Naive B cell (primary cell): ENCODE data around the gene HMGCS2. TPM values are rescaled to one million over a fixed set of nuclear protein-coding genes. Genes with fewer than 3 reads are reported as not detected.
A peak's percentile ranks its signal among the peaks of the same experiment; 100 is the strongest.
"Not testable (repeated sequence)": the region's sequence is repeated elsewhere in the genome, so short reads cannot be mapped to it uniquely, and the experiment has no call there.

Experiments
- ATAC-seq, 2 donors: fragments of 150-1000 bp; cut with Tn5 transposase; 2 replicates each; pipeline ENCODE4 v1.10.0; 2021; ENCODE audit warnings: low read depth in 2 of 2, mild to moderate bottlenecking in 2 of 2, moderate library complexity in 2 of 2
- DNase-seq: peaks from one replicate; pipeline ENCODE4 v3.0.0; 2022
- H3K27ac Mint-ChIP-seq, 6 donors: one replicate each; pipeline ENCODE4 v1.8.0; 2020 to 2022; ENCODE audit warnings: mild to moderate bottlenecking in 6 of 6, mixed read lengths in 6 of 6, moderate library complexity in 5 of 6, inconsistent platforms in 2 of 6
- H3K27me3 Mint-ChIP-seq, 3 donors: one replicate each; pipeline ENCODE4 v1.8.0; 2021 to 2022; ENCODE audit warnings: mixed read lengths in 3 of 3, mild to moderate bottlenecking in 1 of 3
- H3K36me3 Mint-ChIP-seq, 2 donors: one replicate each; pipeline ENCODE4 v1.8.0; 2020 to 2022; ENCODE audit warnings: mixed read lengths in 2 of 2, inconsistent platforms in 1 of 2, mild to moderate bottlenecking in 1 of 2
- H3K4me1 Mint-ChIP-seq, 3 donors: one replicate each; pipeline ENCODE4 v1.8.0; 2020 to 2022; ENCODE audit warnings: mixed read lengths in 3 of 3, inconsistent platforms in 1 of 3, mild to moderate bottlenecking in 1 of 3, moderate library complexity in 1 of 3
- H3K4me3 Mint-ChIP-seq, 8 donors: one replicate each; pipeline ENCODE4 v1.8.0; 2020 to 2022; ENCODE audit warnings: mild to moderate bottlenecking in 8 of 8, mixed read lengths in 8 of 8, moderate library complexity in 8 of 8, inconsistent platforms in 2 of 8
- H3K9me3 Mint-ChIP-seq, 7 donors: one replicate each; pipeline ENCODE4 v1.8.0; 2020 to 2022; ENCODE audit warnings: mixed read lengths in 7 of 7, mild to moderate bottlenecking in 5 of 7, inconsistent platforms in 2 of 7, moderate library complexity in 1 of 7
- polyA plus RNA-seq, 6 donors: library from polyadenylated mRNA; unstranded; fragments of 300-500 nt; fragmentation: Illumina TruSeq; gene quantifications; one replicate each; pipeline ENCODE4 v1.2.3, GENCODE V29; 2021; ENCODE audit warnings: low read depth in 6 of 6

The HMGCS2 gene
- polyA plus RNA-seq, 6 donors from 2014 or later: not detected

DNA sequence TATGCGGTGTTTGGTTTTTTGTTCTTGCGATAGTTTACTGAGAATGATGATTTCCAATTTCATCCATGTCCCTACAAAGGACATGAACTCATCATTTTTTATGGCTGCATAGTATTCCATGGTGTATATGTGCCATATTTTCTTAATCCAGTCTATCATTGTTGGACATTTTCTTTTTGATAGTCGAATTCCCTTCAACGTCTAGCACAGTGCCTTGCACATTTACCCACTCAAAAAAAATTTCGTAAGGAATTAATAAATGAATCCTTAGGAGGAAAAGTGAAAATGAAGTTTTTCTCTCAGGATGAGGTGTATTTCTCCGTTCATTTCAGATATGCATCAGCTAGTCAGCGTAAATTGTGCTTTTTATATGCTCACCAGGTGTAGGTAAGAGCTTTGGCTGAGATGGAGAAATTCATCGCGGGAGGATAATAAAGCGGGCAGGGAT lies 57.3 kb downstream of the HMGCS2 start:
- not testable (repeated sequence) for H3K9me3 Mint-ChIP-seq, DNase-seq, ATAC-seq, H3K36me3 Mint-ChIP-seq
- H3K4me3 Mint-ChIP-seq: peak overlapping the region; percentile 85 to 95 (median 93)
- peaks cover 4 to 30% (median 27%) of the 10 kb centered on the region in 3 donors for H3K27me3 Mint-ChIP-seq
- H3K4me1 Mint-ChIP-seq: peaks cover 19 to 26% (median 20%) of the 10 kb centered on the region in 3 donors
- peak overlapping the region in 1 of 6 donors; percentile 37 for H3K27ac Mint-ChIP-seq

DNA sequence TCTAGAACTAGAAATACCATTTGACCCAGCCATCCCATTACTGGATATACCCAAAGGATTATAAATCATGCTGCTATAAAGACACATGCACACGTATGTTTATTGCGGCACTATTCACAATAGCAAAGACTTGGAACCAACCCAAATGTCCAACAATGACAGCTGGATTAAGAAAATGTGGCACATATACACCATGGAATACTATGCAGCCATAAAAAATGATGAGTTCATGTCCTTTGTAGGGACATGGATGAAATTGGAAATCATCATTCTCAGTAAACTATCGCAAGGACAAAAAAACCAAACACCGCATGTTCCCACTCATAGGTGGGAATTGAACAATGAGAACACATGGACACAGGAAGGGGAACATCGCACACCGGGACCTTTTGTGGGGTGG lies 62.1 kb downstream of the HMGCS2 start:
- ATAC-seq, H3K4me1 Mint-ChIP-seq, H3K4me3 Mint-ChIP-seq, DNase-seq, H3K27ac Mint-ChIP-seq: not testable (repeated sequence)
- Mint-ChIP-seq H3K27me3 (peaks cover 10 to 26% (median 23%) of the 10 kb centered on the region in 3 donors), H3K36me3 (peaks cover 7 to 24% of the 10 kb centered on the region in 2 donors), H3K9me3 (peaks cover 11 to 30% (median 18%) of the 10 kb centered on the region in 7 donors)

DNA sequence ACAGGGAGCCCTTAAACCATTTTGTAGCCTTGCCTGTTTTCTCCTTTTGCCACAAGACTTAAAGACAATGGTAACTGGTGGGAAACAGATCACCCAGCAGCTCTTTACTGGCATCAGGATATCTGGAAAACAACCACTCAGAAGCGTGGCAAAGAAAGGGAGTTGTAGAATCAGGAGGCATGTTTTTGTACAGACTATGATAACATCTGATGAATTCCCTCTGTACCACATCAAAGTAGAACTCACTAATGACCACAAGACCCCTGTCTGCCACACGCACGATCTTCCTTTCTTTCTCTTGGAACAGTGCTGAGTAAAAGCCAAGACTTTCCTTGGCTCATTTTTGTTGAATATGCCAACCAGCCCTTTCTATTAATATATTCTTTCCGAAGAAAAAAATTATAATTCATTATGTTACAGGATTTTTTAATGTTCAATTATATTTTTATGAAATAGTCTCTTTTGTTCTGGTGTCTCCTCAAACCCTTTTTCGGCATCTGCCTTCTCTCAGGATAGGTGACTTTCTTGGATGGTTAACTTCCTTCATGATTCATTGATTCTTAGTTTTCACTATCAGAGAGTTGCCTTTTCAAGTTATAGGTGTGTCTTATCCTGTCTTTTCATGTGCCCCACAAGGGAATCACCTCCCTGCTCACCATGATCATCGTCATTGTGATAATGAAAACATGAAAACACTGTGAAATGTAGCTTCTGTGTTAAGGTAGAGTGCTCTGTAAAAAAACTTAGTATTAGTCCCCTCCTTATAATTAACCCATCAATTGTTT lies 64.8 kb downstream of the HMGCS2 start:
- Mint-ChIP-seq H3K36me3 (peaks cover 7 to 45% of the 10 kb centered on the region in 2 donors), H3K4me3 (no peak overlapping the region), H3K4me1 (no peaks in the 10 kb centered on the region), H3K9me3 (peaks cover 17 to 46% (median 30%) of the 10 kb centered on the region in 7 donors), H3K27me3 (peaks cover 28 to 38% (median 37%) of the 10 kb centered on the region in 3 donors), H3K27ac (no peak overlapping the region)
- no peak for ATAC-seq
- no peak for DNase-seq

DNA sequence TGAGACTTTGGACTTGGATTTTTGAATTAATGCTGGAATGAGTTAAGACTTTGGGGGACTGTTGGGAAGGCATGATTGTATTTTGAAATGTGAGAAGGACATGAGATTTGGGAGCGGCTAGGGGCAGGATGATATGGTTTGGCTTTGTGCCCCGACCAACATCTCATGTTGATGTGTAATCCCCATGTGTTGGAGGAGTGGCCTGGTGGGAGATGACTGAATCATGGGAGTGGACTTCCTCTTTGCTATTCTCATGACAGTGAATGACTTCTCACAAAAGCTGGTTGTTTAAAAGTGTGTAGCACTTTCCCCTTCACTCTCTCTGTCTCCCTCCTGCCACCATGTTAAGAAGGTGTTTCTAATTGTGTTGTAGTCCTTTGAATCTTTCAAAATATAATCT lies 66.3 kb downstream of the HMGCS2 start:
- peaks cover 30 to 44% (median 33%) of the 10 kb centered on the region in 3 donors for H3K27me3 Mint-ChIP-seq
- ATAC-seq (no peak), DNase-seq (no peak)
- H3K9me3 Mint-ChIP-seq: peaks cover 17 to 46% (median 33%) of the 10 kb centered on the region in 7 donors
- no peaks in the 10 kb centered on the region for H3K4me1 Mint-ChIP-seq
- H3K27ac Mint-ChIP-seq: no peak overlapping the region
- H3K36me3 Mint-ChIP-seq: peaks cover 7 to 45% of the 10 kb centered on the region in 2 donors
- no peak overlapping the region for H3K4me3 Mint-ChIP-seq

DNA sequence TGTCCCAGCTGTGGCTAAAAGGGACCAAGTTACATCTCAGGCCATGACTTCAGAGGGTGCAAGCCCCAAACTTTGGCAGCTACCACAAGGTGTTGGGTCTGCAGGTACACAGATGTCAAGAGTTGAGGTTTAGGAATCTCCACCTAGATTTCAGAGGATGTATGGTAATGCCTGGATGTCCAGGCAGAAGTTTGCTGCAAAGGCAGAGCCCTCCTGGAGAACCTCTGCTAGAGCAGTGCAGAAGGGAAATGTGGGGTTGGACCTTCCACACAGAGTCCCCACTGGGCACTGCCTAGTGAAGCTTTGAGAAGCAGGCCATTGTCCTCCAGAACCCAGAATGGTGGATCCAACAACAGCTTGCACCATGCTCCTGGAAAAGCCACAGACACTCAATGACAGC lies 67.0 kb downstream of the HMGCS2 start:
- no peak overlapping the region for H3K27ac Mint-ChIP-seq
- DNase-seq (no peak), ATAC-seq (no peak)
- no peaks in the 10 kb centered on the region for H3K4me1 Mint-ChIP-seq
- H3K36me3 Mint-ChIP-seq: peaks cover 3 to 45% of the 10 kb centered on the region in 2 donors
- peaks cover 17 to 43% (median 31%) of the 10 kb centered on the region in 7 donors for H3K9me3 Mint-ChIP-seq
- no peak overlapping the region for H3K4me3 Mint-ChIP-seq
- H3K27me3 Mint-ChIP-seq: peaks cover 29 to 44% (median 33%) of the 10 kb centered on the region in 3 donors

DNA sequence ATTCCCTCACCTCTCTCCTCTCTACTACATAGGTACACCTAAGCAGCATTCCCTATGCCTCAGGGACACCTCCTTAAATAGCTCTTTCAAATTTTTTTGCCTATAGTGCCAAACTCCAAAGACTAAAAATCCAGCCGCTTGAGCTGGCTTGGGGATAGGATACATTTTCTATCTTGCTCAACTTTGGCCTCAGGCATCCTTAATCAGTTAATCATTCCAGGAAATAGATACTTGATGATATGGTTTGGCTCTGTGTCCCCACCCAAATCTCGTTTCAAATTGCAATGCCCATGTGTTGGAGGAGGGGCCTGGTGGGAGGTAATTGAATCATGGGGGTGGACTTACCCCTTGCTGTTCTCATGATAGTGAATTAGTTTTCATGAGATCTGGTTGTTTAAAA lies 68.4 kb downstream of the HMGCS2 start:
- Mint-ChIP-seq H3K4me1 (no peaks in the 10 kb centered on the region), H3K27me3 (peaks cover 34 to 46% (median 40%) of the 10 kb centered on the region in 3 donors), H3K36me3 (peaks cover 3 to 41% of the 10 kb centered on the region in 2 donors), H3K9me3 (peaks cover 16 to 39% (median 30%) of the 10 kb centered on the region in 7 donors), H3K4me3 (no peak overlapping the region), H3K27ac (no peak overlapping the region)
- DNase-seq (no peak), ATAC-seq (no peak)

Other genes starting within 250 kb of the HMGCS2 start
- gene ZNF697, start 120.6 kb downstream of the HMGCS2 start, polyA plus RNA-seq: not detected
- gene PHGDH, start 57.0 kb downstream of the HMGCS2 start, polyA plus RNA-seq: 10 to 100 TPM in 1 of 6 donors, 1 to 10 TPM in 4, not detected in 1; 2.4 to 11.3 (median 2.7) TPM
- gene REG4, start 42.6 kb upstream of the HMGCS2 start, polyA plus RNA-seq: not detected
- not detected for gene ADAM30, start 127.6 kb upstream of the HMGCS2 start, polyA plus RNA-seq